C4-2B (cell line): ENCODE results near the gene PDS5A.

Source experiments
- CTCF ChIP-seq: fragments of 450-650 bp; conservative IDR thresholded peaks from 2 replicates; pipeline ENCODE4 v1.5.1; 2017; ENCODE audit warnings: mild to moderate bottlenecking
- ZFX ChIP-seq: fragments of 450-650 bp; IDR thresholded peaks from 2 replicates; pipeline ENCODE4 v1.6.1; 2017

GRCh38 chr4:39987485-39987884 lies 9.8 kb upstream of the PDS5A start:
- no peak for TF ChIP-seq CTCF
- no peak for TF ChIP-seq ZFX
